DMS153 treated with DMSO at 0.1 percent for 48 hours (cell line): ENCODE data around the gene VGF.
"Not testable (repeated sequence)": the region's sequence is repeated elsewhere in the genome, so short reads cannot be mapped to it uniquely, and the experiment has no call there.

ENCODE experiments used
- DNase-seq: peaks from one replicate; lab custom pipeline; 2025; ENCODE audit not compliant: unreplicated experiment; lab: John Stamatoyannopoulos, UW

Gene VGF

GRCh38 chr7:101120315-101120714 lies 45.1 kb downstream of the VGF start:
- DNase-seq = no peak

- DNase-seq = no peak
These were observed 45.5 kb downstream of the VGF start for GRCh38 chr7:101119876-101120275.

- no peak for DNase-seq
These were observed 46.5 kb downstream of the VGF start for GRCh38 chr7:101118856-101119255.

GRCh38 chr7:101116898-101117297 lies 48.5 kb downstream of the VGF start:
- no peak for DNase-seq

GRCh38 chr7:101115215-101115614 lies 50.2 kb downstream of the VGF start:
- no peak for DNase-seq

- no peak for DNase-seq
These were observed 50.9 kb downstream of the VGF start for GRCh38 chr7:101114492-101114891.

GRCh38 chr7:101113836-101114235 lies 51.5 kb downstream of the VGF start:
- DNase-seq = no peak

GRCh38 chr7:101113140-101113539 lies 52.2 kb downstream of the VGF start:
- not testable (repeated sequence) for DNase-seq
